ENCODE measurements around the gene DISP3.

DISP3 gene

DNA sequence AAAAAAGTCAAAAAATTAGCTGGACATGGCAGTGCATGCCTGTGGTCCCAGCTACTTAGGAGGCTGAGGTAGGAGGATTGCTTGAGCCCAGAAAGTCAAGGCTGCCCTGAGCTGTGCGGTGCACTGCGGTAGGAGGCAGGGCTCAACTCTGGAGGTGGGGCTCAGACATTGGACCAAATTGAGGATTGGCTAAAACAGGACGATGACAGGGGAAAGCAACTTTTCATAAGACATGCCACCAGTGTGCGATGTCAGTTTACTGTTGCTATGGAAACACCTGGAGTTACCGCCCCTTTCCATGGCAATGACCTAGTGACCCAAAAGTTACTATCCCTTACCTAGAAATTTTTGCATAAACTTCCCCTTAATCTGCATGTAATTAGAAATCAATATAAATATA lies 85.3 kb downstream of the DISP3 start:
- Histone ChIP-seq H3K4me3 (ENCODE audit: low read depth in 1 of 2, low read length in 2 of 2) (no peak overlapping the region), H3K36me3 (ENCODE audit: control insufficient read depth in 1 of 2, insufficient read depth in 2 of 2, low read length in 2 of 2) (no peaks in the 10 kb centered on the region), H3K9ac (ENCODE audit: low read depth in 1 of 2, low read length in 2 of 2) (no peak overlapping the region), H3K27me3 (ENCODE audit: control insufficient read depth in 1 of 2, insufficient read depth in 2 of 2, low read length in 2 of 2) (peaks cover 4 to 12% of the 10 kb centered on the region in 2 donors), H3K9me3 (ENCODE audit: control insufficient read depth in 1 of 2, low read length in 2 of 2) (no peaks in the 10 kb centered on the region), H3K4me1 (ENCODE audit: control insufficient read depth in 1 of 2, insufficient read depth in 2 of 2, low read length in 2 of 2) (no peaks in the 10 kb centered on the region), H3K27ac (ENCODE audit: low read depth, low read length) (no peak overlapping the region)

DNA sequence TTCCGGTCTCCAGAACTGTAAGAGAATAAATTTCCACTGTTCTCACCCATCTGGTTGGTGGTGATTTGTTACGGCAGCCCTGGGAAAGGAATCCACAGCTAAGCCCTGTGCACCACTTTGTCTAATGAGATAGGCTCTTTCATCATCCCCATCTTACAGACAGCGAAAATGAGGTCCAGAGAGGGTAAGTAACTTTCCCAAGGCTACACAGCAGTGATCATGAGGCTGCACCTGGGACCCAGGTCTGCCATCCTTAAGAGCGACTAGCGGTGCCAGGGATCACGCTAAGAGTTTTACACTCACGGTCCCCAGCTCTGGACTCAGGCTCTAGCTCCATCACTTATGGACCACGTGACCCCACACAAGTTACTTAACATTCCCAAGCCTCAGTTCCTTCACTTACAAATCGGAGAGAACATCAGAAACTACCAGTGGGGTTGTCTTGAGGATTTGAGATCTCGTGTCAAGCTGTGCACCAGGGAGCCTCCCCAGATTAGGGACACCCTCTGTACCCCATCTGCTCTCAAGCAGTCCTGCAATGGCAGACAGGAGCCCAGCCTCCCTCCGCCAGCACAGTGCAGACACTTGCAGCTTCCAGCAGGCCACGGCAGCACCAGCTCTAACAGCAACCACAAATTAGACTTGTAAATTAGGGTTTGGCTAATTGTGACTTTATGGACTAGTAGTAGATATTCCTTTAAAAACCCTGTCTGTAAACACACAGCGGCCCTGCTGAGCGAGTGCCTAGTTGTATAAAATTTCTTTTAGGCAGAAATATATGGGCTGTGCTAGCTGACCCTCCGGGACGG lies 87.3 kb downstream of the DISP3 start:
- H3K27me3 ChIP-seq (ENCODE audit: control insufficient read depth in 1 of 2, insufficient read depth in 2 of 2, low read length in 2 of 2): peaks cover 0 to 17% of the 10 kb centered on the region in 2 donors

DNA sequence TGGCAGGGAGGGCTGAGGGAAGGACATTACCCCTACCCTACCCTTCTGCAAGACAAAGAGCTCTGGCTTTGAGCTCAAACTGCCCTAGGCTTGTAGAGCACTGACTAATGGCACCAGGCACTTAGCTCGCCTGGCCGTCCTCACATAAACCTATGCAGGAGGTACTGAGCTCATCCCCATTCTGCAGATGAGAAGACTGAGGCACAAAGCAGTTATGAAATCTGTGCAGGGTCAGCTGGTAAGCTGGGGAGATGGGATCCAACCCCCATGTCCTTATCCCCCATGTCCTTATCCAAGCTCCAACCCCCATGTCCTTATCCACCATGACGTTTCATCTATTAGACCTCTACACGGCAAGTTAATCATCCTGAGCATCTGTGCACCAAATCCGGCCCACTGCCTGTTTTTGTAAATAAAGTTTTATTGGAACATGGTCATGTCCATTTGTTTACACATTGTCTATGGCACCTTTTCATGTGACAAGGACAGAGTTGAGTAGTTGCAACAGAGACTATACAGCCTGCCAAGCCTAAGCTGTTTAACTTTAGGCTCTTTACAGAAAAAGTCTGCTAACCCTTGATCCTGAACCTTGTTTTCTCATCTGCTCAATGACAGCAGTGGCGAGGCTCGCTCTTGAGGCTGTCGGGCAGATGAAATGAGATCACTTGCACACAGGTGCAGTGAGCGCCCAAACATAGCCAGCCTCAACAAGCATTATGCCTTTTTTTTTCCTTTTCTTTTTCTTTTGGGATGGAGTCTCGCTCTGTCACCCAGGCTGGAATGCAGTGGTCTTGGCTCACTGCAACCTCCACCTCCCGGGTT lies 88.5 kb downstream of the DISP3 start:
- H3K27me3 ChIP-seq (ENCODE audit: control insufficient read depth in 1 of 2, insufficient read depth in 2 of 2, low read length in 2 of 2): peaks cover 0 to 17% of the 10 kb centered on the region in 2 donors

More for the DNA sequence above, 87.3 kb downstream of the DISP3 start:
- Histone ChIP-seq H3K4me1 (ENCODE audit: control insufficient read depth in 1 of 2, insufficient read depth in 2 of 2, low read length in 2 of 2) (no peaks in the 10 kb centered on the region), H3K4me3 (ENCODE audit: low read depth in 1 of 2, low read length in 2 of 2) (no peak overlapping the region), H3K36me3 (ENCODE audit: control insufficient read depth in 1 of 2, insufficient read depth in 2 of 2, low read length in 2 of 2) (no peaks in the 10 kb centered on the region), H3K9me3 (ENCODE audit: control insufficient read depth in 1 of 2, low read length in 2 of 2) (no peaks in the 10 kb centered on the region), H3K9ac (ENCODE audit: low read depth in 1 of 2, low read length in 2 of 2) (no peak overlapping the region), H3K27ac (ENCODE audit: low read depth, low read length) (no peak overlapping the region)

DNA sequence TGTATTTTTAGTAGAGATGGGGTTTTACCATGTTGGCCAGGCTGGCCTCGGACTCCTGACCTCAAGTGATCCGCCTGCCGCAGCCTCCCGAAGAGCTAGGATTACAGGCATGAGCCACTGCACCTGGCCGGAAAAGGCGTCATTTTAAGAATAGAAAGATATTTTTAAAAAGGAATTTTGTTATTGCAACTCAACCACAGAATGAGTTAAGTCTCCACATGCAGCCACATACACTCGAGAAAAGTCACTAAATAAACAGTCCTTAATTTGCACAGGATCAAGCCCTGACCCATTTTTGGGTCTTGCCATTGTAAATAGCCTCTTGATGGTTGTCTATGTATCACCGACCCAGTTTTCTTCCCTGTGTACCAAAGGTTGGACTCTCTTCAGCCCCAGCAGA lies 89.7 kb downstream of the DISP3 start:
- H3K9me3 ChIP-seq (ENCODE audit: control insufficient read depth in 1 of 2, low read length in 2 of 2): no peaks in the 10 kb centered on the region
- H3K4me3 ChIP-seq (ENCODE audit: low read depth in 1 of 2, low read length in 2 of 2): no peak overlapping the region
- no peaks in the 10 kb centered on the region for H3K36me3 ChIP-seq (ENCODE audit: control insufficient read depth in 1 of 2, insufficient read depth in 2 of 2, low read length in 2 of 2)
- H3K27me3 ChIP-seq (ENCODE audit: control insufficient read depth in 1 of 2, insufficient read depth in 2 of 2, low read length in 2 of 2): peaks cover 0 to 17% of the 10 kb centered on the region in 2 donors
- no peak overlapping the region for H3K9ac ChIP-seq (ENCODE audit: low read depth in 1 of 2, low read length in 2 of 2)
- H3K27ac ChIP-seq (ENCODE audit: low read depth, low read length): no peak overlapping the region
- H3K4me1 ChIP-seq (ENCODE audit: control insufficient read depth in 1 of 2, insufficient read depth in 2 of 2, low read length in 2 of 2): no peaks in the 10 kb centered on the region

More for the DNA sequence above, 88.5 kb downstream of the DISP3 start:
- H3K4me1 ChIP-seq (ENCODE audit: control insufficient read depth in 1 of 2, insufficient read depth in 2 of 2, low read length in 2 of 2): no peaks in the 10 kb centered on the region
- no peaks in the 10 kb centered on the region for H3K36me3 ChIP-seq (ENCODE audit: control insufficient read depth in 1 of 2, insufficient read depth in 2 of 2, low read length in 2 of 2)
- no peak overlapping the region for H3K27ac ChIP-seq (ENCODE audit: low read depth, low read length)
- H3K9me3 ChIP-seq (ENCODE audit: control insufficient read depth in 1 of 2, low read length in 2 of 2): no peaks in the 10 kb centered on the region
- no peak overlapping the region for H3K4me3 ChIP-seq (ENCODE audit: low read depth in 1 of 2, low read length in 2 of 2)
- no peak overlapping the region for H3K9ac ChIP-seq (ENCODE audit: low read depth in 1 of 2, low read length in 2 of 2)

DNA sequence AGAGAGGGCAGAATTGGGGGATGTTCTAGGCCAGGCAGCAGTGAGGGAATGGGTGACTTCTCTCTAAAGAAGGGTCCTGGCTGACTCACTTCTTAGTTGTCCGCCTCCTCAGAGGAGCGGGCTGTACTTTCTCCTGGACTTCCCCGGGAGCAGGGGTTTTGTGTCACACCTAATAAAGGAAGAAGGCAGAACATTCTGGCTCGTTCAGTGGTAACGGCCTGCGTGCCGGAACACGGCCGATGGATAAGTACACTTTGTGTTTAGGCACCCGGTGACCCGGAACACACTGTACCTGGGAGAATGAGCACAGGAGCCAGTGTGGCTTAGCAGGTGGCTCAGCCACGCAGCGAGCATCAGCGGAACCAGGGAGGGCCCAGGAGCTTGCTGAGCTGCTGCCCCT lies 90.6 kb downstream of the DISP3 start:
- Histone ChIP-seq H3K9me3 (ENCODE audit: control insufficient read depth in 1 of 2, low read length in 2 of 2) (no peaks in the 10 kb centered on the region), H3K4me1 (ENCODE audit: control insufficient read depth in 1 of 2, insufficient read depth in 2 of 2, low read length in 2 of 2) (no peaks in the 10 kb centered on the region), H3K9ac (ENCODE audit: low read depth in 1 of 2, low read length in 2 of 2) (no peak overlapping the region), H3K36me3 (ENCODE audit: control insufficient read depth in 1 of 2, insufficient read depth in 2 of 2, low read length in 2 of 2) (no peaks in the 10 kb centered on the region), H3K27ac (ENCODE audit: low read depth, low read length) (no peak overlapping the region), H3K27me3 (ENCODE audit: control insufficient read depth in 1 of 2, insufficient read depth in 2 of 2, low read length in 2 of 2) (peaks cover 0 to 11% of the 10 kb centered on the region in 2 donors), H3K4me3 (ENCODE audit: low read depth in 1 of 2, low read length in 2 of 2) (no peak overlapping the region)

DNA sequence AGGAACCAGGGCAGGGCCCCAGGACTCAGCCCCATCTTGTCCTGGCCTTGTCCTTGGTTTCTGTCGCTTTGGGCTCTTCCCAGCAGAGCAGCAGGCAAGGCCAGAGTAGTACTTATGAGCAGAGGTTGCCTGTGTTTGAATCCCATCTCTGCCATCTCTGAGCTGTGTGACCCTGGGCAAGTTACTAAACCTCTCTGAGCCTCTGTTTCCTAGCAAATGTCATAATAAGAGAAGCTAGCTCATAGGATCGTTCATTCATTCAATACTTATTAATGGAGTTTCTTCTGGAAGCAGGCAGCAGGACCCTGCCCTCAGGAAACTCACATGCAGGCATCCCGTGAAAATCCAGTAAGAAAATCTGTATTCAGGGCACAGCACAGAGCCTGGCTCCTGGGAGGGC lies 91.0 kb downstream of the DISP3 start:
- H3K4me3 ChIP-seq (ENCODE audit: low read depth in 1 of 2, low read length in 2 of 2): no peak overlapping the region
- no peaks in the 10 kb centered on the region for H3K36me3 ChIP-seq (ENCODE audit: control insufficient read depth in 1 of 2, insufficient read depth in 2 of 2, low read length in 2 of 2)
- peaks cover 0 to 11% of the 10 kb centered on the region in 2 donors for H3K27me3 ChIP-seq (ENCODE audit: control insufficient read depth in 1 of 2, insufficient read depth in 2 of 2, low read length in 2 of 2)
- H3K4me1 ChIP-seq (ENCODE audit: control insufficient read depth in 1 of 2, insufficient read depth in 2 of 2, low read length in 2 of 2): no peaks in the 10 kb centered on the region
- H3K9me3 ChIP-seq (ENCODE audit: control insufficient read depth in 1 of 2, low read length in 2 of 2): no peaks in the 10 kb centered on the region
- H3K27ac ChIP-seq (ENCODE audit: low read depth, low read length): no peak overlapping the region
- no peak overlapping the region for H3K9ac ChIP-seq (ENCODE audit: low read depth in 1 of 2, low read length in 2 of 2)

DNA sequence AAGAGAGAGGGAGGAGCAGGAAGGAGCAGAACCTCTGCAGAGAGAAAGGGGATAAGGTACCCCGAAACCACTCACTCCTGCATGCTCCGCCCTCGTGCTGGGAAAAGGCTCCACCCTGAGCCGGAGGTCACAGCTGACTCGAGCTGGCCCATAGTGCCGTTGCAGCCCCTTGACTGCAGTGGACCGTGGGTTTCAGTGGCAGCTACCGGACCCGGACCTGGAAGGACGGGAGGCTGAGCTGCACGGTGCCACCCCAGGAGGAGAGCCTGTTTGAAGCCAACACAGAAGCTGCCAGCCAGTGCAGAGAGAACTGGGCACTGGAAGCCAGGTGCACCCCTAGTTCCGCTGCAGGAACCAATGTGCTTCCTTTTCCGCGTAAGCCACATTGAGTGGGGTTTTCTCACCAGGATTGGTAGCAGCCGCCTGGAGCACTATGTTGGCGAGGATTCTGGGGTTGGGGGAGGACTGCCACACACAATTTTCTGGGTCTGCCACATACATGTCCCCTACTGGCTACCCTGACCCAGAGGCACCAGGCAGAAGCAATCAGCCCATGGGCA lies 91.9 kb downstream of the DISP3 start:
- Histone ChIP-seq H3K27ac (ENCODE audit: low read depth, low read length) (no peak overlapping the region), H3K36me3 (ENCODE audit: control insufficient read depth in 1 of 2, insufficient read depth in 2 of 2, low read length in 2 of 2) (no peaks in the 10 kb centered on the region), H3K27me3 (ENCODE audit: control insufficient read depth in 1 of 2, insufficient read depth in 2 of 2, low read length in 2 of 2) (peaks cover 0 to 11% of the 10 kb centered on the region in 2 donors), H3K4me1 (ENCODE audit: control insufficient read depth in 1 of 2, insufficient read depth in 2 of 2, low read length in 2 of 2) (no peaks in the 10 kb centered on the region), H3K4me3 (ENCODE audit: low read depth in 1 of 2, low read length in 2 of 2) (no peak overlapping the region), H3K9me3 (ENCODE audit: control insufficient read depth in 1 of 2, low read length in 2 of 2) (no peaks in the 10 kb centered on the region), H3K9ac (ENCODE audit: low read depth in 1 of 2, low read length in 2 of 2) (no peak overlapping the region)

DNA sequence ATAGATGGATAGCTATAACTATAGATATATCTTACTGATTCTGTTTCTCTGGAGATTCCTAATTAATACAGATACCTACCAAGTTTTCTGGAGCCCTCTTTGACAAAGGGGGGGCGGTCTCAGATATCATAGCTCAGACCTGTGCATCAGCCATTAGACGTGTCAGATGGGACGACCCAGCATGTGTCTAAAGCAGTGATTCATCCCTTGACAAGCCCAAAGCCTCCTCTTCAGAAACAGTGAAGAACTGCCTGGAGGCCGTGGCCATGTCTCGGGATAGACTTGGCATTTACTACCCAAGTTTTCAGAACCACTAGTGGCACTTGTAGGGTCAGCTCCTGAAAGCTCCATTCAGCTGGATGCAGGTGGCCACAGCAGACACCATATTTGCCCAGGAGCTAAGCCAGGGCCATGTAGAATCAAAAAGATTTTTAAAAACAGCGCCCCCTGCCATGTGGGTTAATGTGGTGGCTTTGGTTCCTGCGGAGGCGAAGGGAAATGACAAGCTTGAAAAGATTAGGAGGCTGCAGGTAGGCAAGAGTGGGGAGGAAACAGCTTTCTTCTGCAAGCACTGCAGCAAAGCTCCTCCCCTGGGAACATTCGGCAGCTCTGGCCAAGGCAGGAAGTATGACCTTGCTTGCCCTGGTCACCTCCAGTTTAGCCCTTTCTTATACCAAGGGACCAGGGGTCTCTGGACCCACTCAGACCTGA lies 93.1 kb downstream of the DISP3 start:
- Histone ChIP-seq H3K9ac (ENCODE audit: low read depth in 1 of 2, low read length in 2 of 2) (no peak overlapping the region), H3K9me3 (ENCODE audit: control insufficient read depth in 1 of 2, low read length in 2 of 2) (no peaks in the 10 kb centered on the region), H3K27me3 (ENCODE audit: control insufficient read depth in 1 of 2, insufficient read depth in 2 of 2, low read length in 2 of 2) (peaks cover 0 to 7% of the 10 kb centered on the region in 2 donors), H3K4me1 (ENCODE audit: control insufficient read depth in 1 of 2, insufficient read depth in 2 of 2, low read length in 2 of 2) (no peaks in the 10 kb centered on the region), H3K27ac (ENCODE audit: low read depth, low read length) (no peak overlapping the region), H3K36me3 (ENCODE audit: control insufficient read depth in 1 of 2, insufficient read depth in 2 of 2, low read length in 2 of 2) (no peaks in the 10 kb centered on the region), H3K4me3 (ENCODE audit: low read depth in 1 of 2, low read length in 2 of 2) (no peak overlapping the region)

DNA sequence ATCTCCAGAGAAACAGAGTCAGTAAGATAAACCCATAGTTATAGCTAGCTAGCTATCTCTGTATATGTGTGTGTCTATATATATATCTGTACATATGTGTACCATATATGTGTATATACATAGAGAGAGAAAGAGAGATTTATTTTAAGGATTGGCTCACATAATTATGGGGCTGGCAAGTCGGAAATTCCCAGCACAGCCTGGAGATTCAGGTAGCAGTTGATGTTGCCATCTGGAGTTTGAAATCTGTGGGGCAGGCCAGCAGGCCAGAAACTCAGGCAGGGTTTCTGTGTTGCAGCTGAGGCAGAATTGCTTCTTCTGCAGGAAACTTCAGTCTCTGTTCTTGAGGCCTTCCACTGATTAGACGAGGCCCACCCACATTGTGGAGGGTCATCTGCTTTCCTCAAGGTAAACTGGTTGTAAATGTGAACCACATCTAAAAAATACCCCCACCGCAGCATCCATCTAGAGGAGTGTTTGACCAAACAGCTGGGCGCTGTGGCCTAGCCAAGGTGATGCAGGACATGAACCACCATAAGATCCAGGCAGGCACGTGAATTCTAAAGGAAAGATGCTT lies 94.2 kb downstream of the DISP3 start:
- Histone ChIP-seq H3K4me1 (ENCODE audit: control insufficient read depth in 1 of 2, insufficient read depth in 2 of 2, low read length in 2 of 2) (no peaks in the 10 kb centered on the region), H3K27me3 (ENCODE audit: control insufficient read depth in 1 of 2, insufficient read depth in 2 of 2, low read length in 2 of 2) (peaks cover 0 to 5% of the 10 kb centered on the region in 2 donors), H3K27ac (ENCODE audit: low read depth, low read length) (no peak overlapping the region), H3K36me3 (ENCODE audit: control insufficient read depth in 1 of 2, insufficient read depth in 2 of 2, low read length in 2 of 2) (no peaks in the 10 kb centered on the region), H3K9me3 (ENCODE audit: control insufficient read depth in 1 of 2, low read length in 2 of 2) (no peaks in the 10 kb centered on the region), H3K9ac (ENCODE audit: low read depth in 1 of 2, low read length in 2 of 2) (no peak overlapping the region), H3K4me3 (ENCODE audit: low read depth in 1 of 2, low read length in 2 of 2) (no peak overlapping the region)
